SH-SY5Y (cell line): ENCODE data around the gene NDUFB6.

Experiments
- GATA2 ChIP-seq: IDR thresholded peaks from 2 replicates; pipeline ENCODE4 v1.6.1; 2011; ENCODE audit warnings: mild to moderate bottlenecking, low read depth, low read length
- GATA3 ChIP-seq: IDR thresholded peaks from 2 replicates; pipeline ENCODE4 v1.6.1; 2011; ENCODE audit warnings: low read depth, mild to moderate bottlenecking, low read length, moderate library complexity

DNA sequence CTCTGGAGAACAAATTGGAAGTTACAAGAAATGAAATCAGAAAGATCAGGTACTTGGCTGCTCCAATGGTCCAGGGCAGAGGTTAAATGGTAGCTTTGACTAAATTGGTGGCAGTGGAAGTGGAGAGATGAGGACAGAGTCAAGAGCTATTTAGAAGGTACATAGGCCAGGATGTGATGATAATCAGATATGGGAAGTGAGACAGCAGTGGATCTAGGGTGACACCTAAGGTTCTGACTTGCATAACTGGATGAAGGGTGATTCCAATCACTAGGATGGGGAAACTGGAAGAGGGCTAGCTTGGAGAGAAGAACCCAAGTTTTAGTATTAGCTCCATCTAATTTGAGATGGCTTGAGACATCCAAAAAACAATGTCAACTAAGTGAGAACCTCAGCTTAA, 24.0 kb upstream of the NDUFB6 start:
- TF ChIP-seq GATA2 (no peak), GATA3 (no peak)
